VCaP (cell line): ENCODE measurements around the gene STXBP6.
A peak's percentile ranks its signal among the peaks of the same experiment; 100 is the strongest.

Experiments
- H3K27ac ChIP-seq: fragments of 450-650 bp; 2 replicates; pipeline ENCODE4 v1.5.1; 2017
- TF ChIP-seq, protein P1 (sequence below): fragments of 450-650 bp; conservative IDR thresholded peaks from 2 replicates; pipeline ENCODE4 v1.5.1; 2017; ENCODE audit warnings: mild to moderate bottlenecking, moderate library complexity

STXBP6 gene

DNA sequence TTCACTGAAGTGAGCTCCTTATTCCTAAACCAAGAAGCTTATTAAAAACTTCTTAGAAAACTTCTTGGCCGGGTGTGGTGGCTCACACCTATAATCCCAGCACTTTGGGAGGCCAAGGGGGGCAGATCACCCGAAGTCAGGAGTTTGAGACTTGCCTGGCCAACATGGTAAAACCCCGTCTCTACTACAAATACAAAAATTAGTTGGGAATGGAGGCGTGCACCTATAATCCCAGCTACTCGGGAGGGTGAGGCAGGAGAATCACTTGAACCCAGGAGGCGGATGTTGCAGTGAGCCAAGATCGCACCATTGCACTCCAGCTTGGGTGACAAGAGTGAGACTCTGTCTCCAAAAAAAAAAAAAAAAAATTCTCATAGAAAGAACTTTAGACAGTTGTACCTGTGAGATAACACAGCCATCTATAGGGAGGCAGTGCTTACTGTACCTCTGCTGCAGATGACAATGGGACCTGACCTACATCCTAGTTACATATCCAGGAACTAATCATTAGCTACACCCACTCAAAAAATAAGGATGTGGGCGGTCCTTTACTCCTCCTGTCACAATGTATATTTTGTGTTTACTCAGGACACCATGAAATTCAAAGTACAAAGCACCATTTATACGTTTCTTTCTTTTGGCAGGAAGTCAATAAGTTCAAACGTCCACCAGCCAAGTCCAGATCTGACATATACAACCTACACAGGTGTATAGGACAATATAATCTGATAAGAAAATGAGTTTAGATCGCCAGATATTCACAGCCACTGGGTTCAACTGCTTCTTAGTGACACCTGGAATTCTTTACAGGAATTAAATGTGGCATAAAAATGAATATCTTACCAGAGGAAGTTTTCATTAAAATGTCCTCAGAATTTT, 14.9 kb downstream of the STXBP6 start:
- H3K27ac ChIP-seq, result no peak overlapping the region
- TF ChIP-seq, protein P1, sequence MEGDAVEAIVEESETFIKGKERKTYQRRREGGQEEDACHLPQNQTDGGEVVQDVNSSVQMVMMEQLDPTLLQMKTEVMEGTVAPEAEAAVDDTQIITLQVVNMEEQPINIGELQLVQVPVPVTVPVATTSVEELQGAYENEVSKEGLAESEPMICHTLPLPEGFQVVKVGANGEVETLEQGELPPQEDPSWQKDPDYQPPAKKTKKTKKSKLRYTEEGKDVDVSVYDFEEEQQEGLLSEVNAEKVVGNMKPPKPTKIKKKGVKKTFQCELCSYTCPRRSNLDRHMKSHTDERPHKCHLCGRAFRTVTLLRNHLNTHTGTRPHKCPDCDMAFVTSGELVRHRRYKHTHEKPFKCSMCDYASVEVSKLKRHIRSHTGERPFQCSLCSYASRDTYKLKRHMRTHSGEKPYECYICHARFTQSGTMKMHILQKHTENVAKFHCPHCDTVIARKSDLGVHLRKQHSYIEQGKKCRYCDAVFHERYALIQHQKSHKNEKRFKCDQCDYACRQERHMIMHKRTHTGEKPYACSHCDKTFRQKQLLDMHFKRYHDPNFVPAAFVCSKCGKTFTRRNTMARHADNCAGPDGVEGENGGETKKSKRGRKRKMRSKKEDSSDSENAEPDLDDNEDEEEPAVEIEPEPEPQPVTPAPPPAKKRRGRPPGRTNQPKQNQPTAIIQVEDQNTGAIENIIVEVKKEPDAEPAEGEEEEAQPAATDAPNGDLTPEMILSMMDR, result peak; percentile 30; the same call in 1 of the 2 replicates

GRCh38 chr14:25033358-25033757, 16.6 kb downstream of the STXBP6 start:
- no peak overlapping the region for H3K27ac ChIP-seq
- TF ChIP-seq, protein P1, result no peak

DNA sequence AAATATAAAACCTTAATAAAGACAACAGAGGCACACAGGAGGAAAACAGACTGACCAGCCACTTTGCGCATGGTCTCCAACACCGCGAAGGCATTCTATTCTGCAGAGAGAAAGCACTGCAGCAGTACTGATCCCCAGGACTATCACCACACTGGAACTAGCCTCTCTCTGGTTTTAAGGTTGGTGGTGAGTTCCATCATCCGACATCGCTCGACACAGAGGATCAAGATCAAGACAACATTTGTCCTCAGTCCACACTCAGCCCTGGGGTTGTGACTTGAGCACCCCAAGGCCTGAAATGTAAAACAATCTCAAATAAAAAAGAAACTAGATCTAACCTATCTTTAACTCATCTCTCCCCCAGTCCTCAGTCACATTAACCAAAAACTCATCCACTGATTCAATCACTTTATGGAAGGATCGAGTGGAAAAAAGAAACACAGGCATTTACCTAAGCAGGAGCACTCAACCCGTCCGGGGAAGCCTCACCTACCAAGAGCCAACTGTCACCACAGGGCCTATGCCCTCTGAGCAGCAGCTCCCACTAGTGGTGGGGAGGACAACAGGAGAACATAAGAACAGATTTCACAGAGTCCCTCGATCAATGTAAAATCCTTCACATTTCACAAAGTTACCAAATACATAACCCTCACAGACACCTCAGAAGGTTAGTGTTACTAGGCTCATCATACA, 17.7 kb downstream of the STXBP6 start:
- TF ChIP-seq, protein P1, result 0 out of 2 replicates have a peak, but pooled peaks have one; percentile 8
- H3K27ac ChIP-seq, result no peak overlapping the region

- TF ChIP-seq, protein P1, result no peak
Measured at GRCh38 chr14:25026476-25027137, 23.3 kb downstream of the STXBP6 start.

DNA sequence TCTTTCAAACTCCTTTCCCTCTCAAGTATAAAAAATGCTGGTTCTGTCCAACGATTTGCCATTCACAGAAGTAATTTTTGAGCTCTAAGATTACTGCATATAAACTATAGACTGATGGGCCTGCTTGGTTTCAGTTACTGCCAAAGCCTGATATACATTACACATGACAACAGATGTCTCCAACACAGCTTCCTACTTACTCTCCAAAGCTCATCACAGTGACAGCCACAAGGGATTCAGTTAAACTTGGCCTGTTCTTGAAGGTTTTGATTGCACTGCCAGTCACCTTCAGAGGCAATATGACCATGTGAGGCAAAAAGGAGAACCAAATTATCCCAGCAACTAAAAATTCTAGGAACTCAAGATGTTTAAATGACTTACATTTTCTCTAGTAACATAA, 30.1 kb downstream of the STXBP6 start:
- no peak overlapping the region for H3K27ac ChIP-seq
- TF ChIP-seq, protein P1, result no peak

More at GRCh38 chr14:25026476-25027137, 23.3 kb downstream of the STXBP6 start:
- H3K27ac ChIP-seq, result no peak overlapping the region

- TF ChIP-seq, protein P1, result no peak
- no peak overlapping the region for H3K27ac ChIP-seq
Measured at GRCh38 chr14:25017562-25017961, 32.4 kb downstream of the STXBP6 start.

DNA sequence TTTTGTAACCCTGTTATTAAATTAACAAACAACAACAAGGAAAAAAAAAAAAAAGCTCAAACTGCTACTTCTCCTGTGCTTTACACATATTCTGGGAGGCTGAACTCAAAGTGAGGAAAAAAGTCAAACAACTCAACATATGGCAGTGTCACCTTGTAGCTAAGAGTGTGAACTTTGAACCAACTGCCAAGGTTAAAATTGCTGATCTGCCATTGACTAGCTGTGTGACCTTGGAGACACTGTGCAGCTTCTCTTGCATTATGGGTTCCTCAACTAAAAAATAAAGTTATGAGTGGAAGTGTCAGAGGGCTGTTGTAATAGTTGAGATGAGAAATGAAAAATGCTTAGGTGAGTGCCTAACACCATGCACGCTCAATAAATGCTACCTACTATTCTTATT, 34.2 kb downstream of the STXBP6 start:
- TF ChIP-seq, protein P1, result no peak
- H3K27ac ChIP-seq, result no peak overlapping the region
